Muscle layer of duodenum (tissue), 2 donors: ENCODE measurements around the gene PRKAG2.

Source experiments
- H3K27ac ChIP-seq: one replicate; pipeline ENCODE4 v1.7.0; 2013; ENCODE audit warnings: mild to moderate bottlenecking, low read length
- H3K27me3 ChIP-seq: one replicate; pipeline ENCODE4 v1.7.0; 2013; ENCODE audit warnings: low read depth, mild to moderate bottlenecking, control low read depth, low read length
- H3K36me3 ChIP-seq, 2 donors: one replicate each; pipeline ENCODE4 v1.7.0; 2013; ENCODE audit warnings: low read length in 2 of 2, control low read depth in 1 of 2, mild to moderate bottlenecking in 1 of 2; ENCODE audit not compliant: insufficient read depth in 2 of 2, control insufficient read depth in 1 of 2
- H3K4me1 ChIP-seq, 2 donors: one replicate each; pipeline ENCODE4 v1.7.0; 2013; ENCODE audit warnings: low read length in 2 of 2, mild to moderate bottlenecking in 2 of 2, control low read depth in 1 of 2, moderate library complexity in 1 of 2; ENCODE audit not compliant: insufficient read depth in 2 of 2, control insufficient read depth in 1 of 2
- H3K4me3 ChIP-seq, 2 donors: one replicate each; pipeline ENCODE4 v1.7.0; 2013; ENCODE audit warnings: low read length in 2 of 2, low read depth in 1 of 2, mild to moderate bottlenecking in 1 of 2
- H3K9me3 ChIP-seq, 2 donors: one replicate each; pipeline ENCODE4 v1.7.0; 2013; ENCODE audit warnings: low read length in 2 of 2, control low read depth in 1 of 2, mild to moderate bottlenecking in 1 of 2; ENCODE audit not compliant: control insufficient read depth in 1 of 2
- donor health status: healthy.

PRKAG2 gene

GRCh38 chr7:151793991-151794507 is 82.9 kb downstream of the PRKAG2 start:
- H3K36me3 ChIP-seq: no peaks in the 10 kb centered on the region
- H3K27me3 ChIP-seq: no peaks in the 10 kb centered on the region
- no peaks in the 10 kb centered on the region for H3K9me3 ChIP-seq
- no peak overlapping the region for H3K27ac ChIP-seq
- H3K4me3 ChIP-seq: no peak overlapping the region
- peaks cover 0 to 4% of the 10 kb centered on the region in 2 donors for H3K4me1 ChIP-seq

DNA sequence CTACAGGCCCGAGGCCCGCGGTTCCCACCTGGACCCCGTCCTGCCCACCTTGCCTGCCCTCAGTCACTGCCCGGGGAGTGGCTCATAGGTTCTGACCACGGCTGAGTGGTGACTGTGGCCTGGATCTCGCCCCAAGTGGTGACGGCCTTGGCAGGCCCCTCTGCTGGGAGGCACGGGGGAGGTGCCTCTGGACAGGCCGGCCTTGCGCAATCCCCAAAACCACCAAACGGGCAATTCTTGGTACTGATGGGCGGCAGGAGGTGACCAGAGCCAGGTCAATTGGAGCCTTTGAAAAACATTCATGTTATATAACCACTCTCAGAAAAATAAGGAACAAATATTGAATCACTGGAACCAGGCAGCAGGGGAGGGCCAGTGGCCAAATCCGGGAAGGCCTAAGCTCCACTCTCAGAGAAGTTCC is 83.4 kb downstream of the PRKAG2 start:
- Histone ChIP-seq H3K27ac (no peak overlapping the region), H3K4me3 (no peak overlapping the region), H3K36me3 (no peaks in the 10 kb centered on the region), H3K9me3 (no peaks in the 10 kb centered on the region), H3K4me1 (peaks cover 0 to 4% of the 10 kb centered on the region in 2 donors), H3K27me3 (no peaks in the 10 kb centered on the region)

DNA sequence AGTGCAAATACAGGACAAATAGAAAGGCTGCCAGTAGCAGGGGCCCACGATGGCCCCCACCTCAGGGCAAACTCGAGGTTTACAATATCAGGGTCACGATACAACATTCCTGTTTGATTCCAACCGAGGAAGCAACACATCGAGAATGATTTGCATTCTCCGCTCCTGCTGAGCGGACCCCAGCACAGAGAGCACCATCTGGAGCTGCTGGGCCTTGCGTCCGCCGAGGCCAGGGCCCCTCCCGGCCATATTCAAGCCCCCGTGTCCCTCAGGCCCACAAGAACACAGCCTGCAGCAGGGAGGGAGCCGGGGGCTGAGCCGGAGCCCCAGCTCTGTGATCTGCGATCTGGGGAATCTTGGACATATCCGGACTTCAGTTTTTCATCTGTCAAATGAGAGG is 84.3 kb downstream of the PRKAG2 start:
- Histone ChIP-seq H3K36me3 (no peaks in the 10 kb centered on the region), H3K4me3 (no peak overlapping the region), H3K27me3 (no peaks in the 10 kb centered on the region), H3K4me1 (peaks cover 0 to 4% of the 10 kb centered on the region in 2 donors), H3K27ac (no peak overlapping the region), H3K9me3 (no peaks in the 10 kb centered on the region)

- no peaks in the 10 kb centered on the region for H3K9me3 ChIP-seq
- H3K27me3 ChIP-seq: no peaks in the 10 kb centered on the region
- no peaks in the 10 kb centered on the region for H3K4me1 ChIP-seq
- no peaks in the 10 kb centered on the region for H3K36me3 ChIP-seq
- H3K4me3 ChIP-seq: no peak overlapping the region
- no peak overlapping the region for H3K27ac ChIP-seq
Observed at GRCh38 chr7:151792086-151792485, 84.8 kb downstream of the PRKAG2 start.

GRCh38 chr7:151790830-151791620 is 85.9 kb downstream of the PRKAG2 start:
- H3K9me3 ChIP-seq: no peaks in the 10 kb centered on the region
- H3K27me3 ChIP-seq: no peaks in the 10 kb centered on the region
- H3K36me3 ChIP-seq: no peaks in the 10 kb centered on the region
- H3K4me1 ChIP-seq: no peaks in the 10 kb centered on the region
- H3K4me3 ChIP-seq: no peak overlapping the region
- H3K27ac ChIP-seq: no peak overlapping the region

DNA sequence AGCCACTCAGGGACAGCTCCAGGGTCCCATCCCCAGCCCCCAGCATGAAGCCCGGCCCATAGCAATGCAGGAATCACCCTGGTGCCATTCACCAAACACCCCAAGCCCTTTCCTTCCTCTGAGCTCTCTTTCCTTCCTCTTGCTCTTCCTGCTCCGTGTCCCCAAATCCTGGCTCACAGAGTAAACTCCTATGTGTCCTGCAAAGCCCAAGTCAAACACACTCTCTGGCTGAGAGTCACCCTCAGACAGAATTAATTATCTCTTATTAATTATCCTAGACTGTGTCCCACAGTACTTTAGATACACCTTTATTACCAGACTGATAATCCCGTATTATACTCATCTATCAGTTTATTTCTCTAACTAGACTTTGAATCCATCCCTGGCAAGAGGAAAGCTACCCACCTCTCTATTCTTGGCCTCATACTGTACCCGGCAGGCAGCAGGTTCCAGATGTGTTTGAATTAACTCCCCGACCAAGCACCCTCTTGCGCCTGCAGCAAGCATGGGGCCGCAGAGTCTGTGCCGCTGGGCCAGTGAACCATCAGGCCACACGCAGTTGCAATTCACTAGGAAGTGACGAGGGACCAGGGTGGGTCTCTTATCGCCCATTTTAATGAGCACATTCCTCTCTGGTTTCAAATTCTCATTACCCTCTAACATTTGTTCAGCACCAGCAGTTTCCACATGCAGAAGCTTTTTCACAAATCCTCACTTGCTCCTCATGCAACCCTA is 86.7 kb downstream of the PRKAG2 start:
- no peak overlapping the region for H3K4me3 ChIP-seq
- H3K9me3 ChIP-seq: no peaks in the 10 kb centered on the region
- no peaks in the 10 kb centered on the region for H3K27me3 ChIP-seq
- no peaks in the 10 kb centered on the region for H3K36me3 ChIP-seq
- no peak overlapping the region for H3K27ac ChIP-seq
- no peaks in the 10 kb centered on the region for H3K4me1 ChIP-seq

DNA sequence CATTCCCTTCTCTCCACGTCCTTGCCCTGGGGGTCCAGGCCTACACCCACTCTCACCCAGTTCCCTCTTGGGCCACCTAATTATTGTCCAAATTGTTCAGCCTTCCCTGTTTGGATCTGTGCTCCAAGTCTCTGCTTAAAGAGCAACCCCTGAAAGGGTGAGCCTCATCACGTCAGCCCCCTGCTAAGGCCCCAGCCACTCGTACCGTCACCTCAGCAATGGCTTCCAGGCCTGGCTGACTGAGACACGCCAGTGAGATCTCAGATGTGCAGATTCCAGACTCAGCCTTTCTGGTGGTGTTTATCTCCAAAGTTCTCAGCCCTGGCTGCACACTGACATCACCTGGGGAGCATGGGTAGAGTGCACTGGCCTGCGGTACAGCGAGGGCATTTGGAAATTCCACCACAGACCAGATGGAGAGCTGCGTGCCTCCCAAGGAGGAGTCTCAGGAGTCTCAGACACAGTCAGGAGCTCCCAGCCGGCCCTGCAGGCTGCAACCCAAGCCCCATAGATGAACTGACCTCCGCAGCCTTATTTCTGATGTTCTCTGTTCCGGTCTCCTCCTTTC is 87.5 kb downstream of the PRKAG2 start:
- H3K4me3 ChIP-seq: no peak overlapping the region
- H3K36me3 ChIP-seq: no peaks in the 10 kb centered on the region
- H3K27me3 ChIP-seq: no peaks in the 10 kb centered on the region
- no peak overlapping the region for H3K27ac ChIP-seq
- no peaks in the 10 kb centered on the region for H3K4me1 ChIP-seq
- no peaks in the 10 kb centered on the region for H3K9me3 ChIP-seq

GRCh38 chr7:151787348-151787747 is 89.6 kb downstream of the PRKAG2 start:
- no peak overlapping the region for H3K4me3 ChIP-seq
- peaks cover 0 to 3% of the 10 kb centered on the region in 2 donors for H3K4me1 ChIP-seq
- H3K9me3 ChIP-seq: no peaks in the 10 kb centered on the region
- no peaks in the 10 kb centered on the region for H3K27me3 ChIP-seq
- no peaks in the 10 kb centered on the region for H3K36me3 ChIP-seq
- no peak overlapping the region for H3K27ac ChIP-seq

DNA sequence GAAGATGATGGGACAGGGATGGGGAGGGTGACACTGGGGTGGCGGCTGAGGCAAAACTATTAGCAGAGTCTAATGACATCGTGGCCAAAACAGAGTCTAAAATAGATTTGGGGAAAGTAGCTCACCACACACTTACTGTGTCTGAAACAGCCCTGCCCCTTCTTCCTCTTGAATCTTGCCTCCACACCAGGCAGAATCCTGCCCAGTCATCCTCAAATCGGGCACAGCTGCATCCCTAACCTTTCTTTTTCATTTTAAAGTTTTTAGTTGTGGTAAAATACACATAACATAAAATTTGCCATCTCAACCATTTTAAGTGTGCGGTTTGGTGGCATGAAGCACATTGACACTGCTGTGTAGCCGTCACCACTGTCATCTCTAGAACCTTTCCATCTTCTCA is 90.0 kb downstream of the PRKAG2 start:
- Histone ChIP-seq H3K4me3 (no peak overlapping the region), H3K27me3 (no peaks in the 10 kb centered on the region), H3K36me3 (no peaks in the 10 kb centered on the region), H3K4me1 (peaks cover 0 to 3% of the 10 kb centered on the region in 2 donors), H3K9me3 (no peaks in the 10 kb centered on the region), H3K27ac (no peak overlapping the region)

- H3K4me1 ChIP-seq: peaks cover 0 to 3% of the 10 kb centered on the region in 2 donors
- H3K9me3 ChIP-seq: no peaks in the 10 kb centered on the region
- no peak overlapping the region for H3K4me3 ChIP-seq
- H3K36me3 ChIP-seq: no peaks in the 10 kb centered on the region
- H3K27me3 ChIP-seq: no peaks in the 10 kb centered on the region
- no peak overlapping the region for H3K27ac ChIP-seq
Observed at GRCh38 chr7:151786241-151786640, 90.7 kb downstream of the PRKAG2 start.

- Histone ChIP-seq H3K27me3 (no peaks in the 10 kb centered on the region), H3K4me1 (peaks cover 0 to 3% of the 10 kb centered on the region in 2 donors), H3K4me3 (no peak overlapping the region), H3K9me3 (no peaks in the 10 kb centered on the region), H3K27ac (no peak overlapping the region), H3K36me3 (no peaks in the 10 kb centered on the region)
Observed at GRCh38 chr7:151785681-151785965, 91.3 kb downstream of the PRKAG2 start.
